GM18511 (cell line): ENCODE data around the gene SPHK2.
"Not testable (repeated sequence)": the region's sequence is repeated elsewhere in the genome, so short reads cannot be mapped to it uniquely, and the experiment has no call there.

Experiments used
- ATAC-seq: cut with Tn5 transposase; IDR thresholded peaks from one replicate; pipeline ENCODE4 v1.9.1; 2021; ENCODE audit warnings: mild to moderate bottlenecking, moderate library complexity; ENCODE audit not compliant: unreplicated experiment

Gene SPHK2

GRCh38 chr19:48618916-48619691 is at the start of gene SPHK2, which contains the start of gene RPL18:
Gene SPHK2, plus strand, starts transcription at chr19:48619506. Its CDS starts 1,009 bp downstream, at chr19:48620515.
Gene RPL18, minus strand, starts transcription at chr19:48619178. Its CDS starts 35 bp downstream, at chr19:48619143.
- peak; percentile 83 for ATAC-seq

- ATAC-seq, result no peak
Observed at GRCh38 chr19:48569814-48570213, 49.5 kb upstream of the SPHK2 start.

- no peak for ATAC-seq
Observed at GRCh38 chr19:48571378-48572162, 47.7 kb upstream of the SPHK2 start.

GRCh38 chr19:48573163-48573505 is 46.2 kb upstream of the SPHK2 start:
- ATAC-seq, result no peak

GRCh38 chr19:48575931-48576622 is 43.2 kb upstream of the SPHK2 start:
- ATAC-seq, result no peak

GRCh38 chr19:48577908-48578307 is 41.4 kb upstream of the SPHK2 start:
- ATAC-seq, result not testable (repeated sequence)

GRCh38 chr19:48578891-48579290 is 40.4 kb upstream of the SPHK2 start:
- no peak for ATAC-seq

- no peak for ATAC-seq
Observed at GRCh38 chr19:48582168-48582567, 37.1 kb upstream of the SPHK2 start.

- no peak for ATAC-seq
Observed at GRCh38 chr19:48587387-48587786, 31.9 kb upstream of the SPHK2 start.

- no peak for ATAC-seq
Observed at GRCh38 chr19:48588670-48589401, 30.5 kb upstream of the SPHK2 start.

- ATAC-seq, result no peak
Observed at GRCh38 chr19:48591021-48591420, 28.3 kb upstream of the SPHK2 start.

- ATAC-seq, result no peak
Observed at GRCh38 chr19:48595171-48595570, 24.1 kb upstream of the SPHK2 start.

GRCh38 chr19:48595833-48596232 is 23.5 kb upstream of the SPHK2 start:
- no peak for ATAC-seq

GRCh38 chr19:48596237-48596636 is 23.1 kb upstream of the SPHK2 start:
- no peak for ATAC-seq

GRCh38 chr19:48596679-48597465 is 22.4 kb upstream of the SPHK2 start:
- no peak for ATAC-seq

- no peak for ATAC-seq
Observed at GRCh38 chr19:48598996-48599700, 20.2 kb upstream of the SPHK2 start.

- ATAC-seq, result no peak
Observed at GRCh38 chr19:48600679-48601417, 18.5 kb upstream of the SPHK2 start.

- no peak for ATAC-seq
Observed at GRCh38 chr19:48603001-48603400, 16.3 kb upstream of the SPHK2 start.

GRCh38 chr19:48603449-48603848 is 15.9 kb upstream of the SPHK2 start:
- ATAC-seq, result no peak
